Stimulated activated CD4-positive, alpha-beta T cell treated with anti-CD3 and anti-CD28 coated beads, Interleukin-2, amount 100 ng/mL, for 48 hours (primary cell): Measurements from ENCODE around the gene ACAT2.
"Not testable (repeated sequence)": the region's sequence is repeated elsewhere in the genome, so short reads cannot be mapped to it uniquely, and the experiment has no call there.

Source experiments
- DNase-seq, 2 donors: peaks; one replicate each; pipeline ENCODE4 v3.0.0-alpha.2; 2020

The ACAT2 gene

GRCh38 chr6:159761873-159762680, at the start of gene ACAT2:
ACAT2 (plus strand) TSS chr6:159762045; CDS start chr6:159762088, 43 bp downstream.
- peak; percentile 82 to 86 for DNase-seq

- DNase-seq = not testable (repeated sequence)
Measured at GRCh38 chr6:159712389-159712788, 49.5 kb upstream of the ACAT2 start.

GRCh38 chr6:159713984-159714383, 47.9 kb upstream of the ACAT2 start:
- DNase-seq = no peak

GRCh38 chr6:159714404-159714803, 47.4 kb upstream of the ACAT2 start:
- DNase-seq = no peak

- no peak for DNase-seq
Measured at GRCh38 chr6:159715166-159715565, 46.7 kb upstream of the ACAT2 start.

GRCh38 chr6:159715605-159716004, 46.2 kb upstream of the ACAT2 start:
- no peak for DNase-seq

- DNase-seq = no peak
Measured at GRCh38 chr6:159716247-159717096, 45.4 kb upstream of the ACAT2 start.

GRCh38 chr6:159718634-159719033, 43.2 kb upstream of the ACAT2 start:
- no peak for DNase-seq

GRCh38 chr6:159719287-159719686, 42.6 kb upstream of the ACAT2 start:
- DNase-seq = no peak

- peak in 1 of 2 donors; percentile 25 for DNase-seq
Measured at GRCh38 chr6:159720708-159721107, 41.1 kb upstream of the ACAT2 start.

- DNase-seq = not testable (repeated sequence)
Measured at GRCh38 chr6:159721981-159722380, 39.9 kb upstream of the ACAT2 start.

GRCh38 chr6:159722655-159723054, 39.2 kb upstream of the ACAT2 start:
- DNase-seq = no peak

- DNase-seq = no peak
Measured at GRCh38 chr6:159723259-159723658, 38.6 kb upstream of the ACAT2 start.

GRCh38 chr6:159724778-159725177, 37.1 kb upstream of the ACAT2 start:
- no peak for DNase-seq

- DNase-seq = not testable (repeated sequence)
Measured at GRCh38 chr6:159725208-159725607, 36.6 kb upstream of the ACAT2 start.

- no peak for DNase-seq
Measured at GRCh38 chr6:159726255-159726917, 35.5 kb upstream of the ACAT2 start.

GRCh38 chr6:159726918-159727716, 34.7 kb upstream of the ACAT2 start, which contains the start of gene WTAP:
WTAP (plus strand) TSS chr6:159727506; CDS start chr6:159736266, 8,760 bp downstream.
- DNase-seq = peak; percentile 91 to 93

- no peak for DNase-seq
Measured at GRCh38 chr6:159727717-159728445, 34.0 kb upstream of the ACAT2 start.

- no peak for DNase-seq
Measured at GRCh38 chr6:159728531-159728964, 33.3 kb upstream of the ACAT2 start.

GRCh38 chr6:159729598-159730331, 32.1 kb upstream of the ACAT2 start:
- no peak for DNase-seq

- no peak for DNase-seq
Measured at GRCh38 chr6:159730332-159730676, 31.5 kb upstream of the ACAT2 start.
